ENCODE data around the gene ARHGAP6. TPM values are rescaled to one million over a fixed set of nuclear protein-coding genes. Genes with fewer than 3 reads are reported as not detected.

ARHGAP6 gene
- total and polyA plus RNA-seq, 2 donors (not counting 3 experiments of a cell fraction or from before 2014, with no cell fraction given): 0.69 to 0.83 TPM

GRCh38 chrX:11447418-11447817 lies 218.3 kb downstream of the ARHGAP6 start:
- H3K9me1 ChIP-seq (replicated peaks; ENCODE audit: control insufficient read depth, extremely low read depth, insufficient read depth, low read length): no peaks in the 10 kb centered on the region
- intact Hi-C loops (cut with micrococcal nuclease): no loop called here
- no peak overlapping the region for H3K27ac ChIP-seq (ENCODE audit: insufficient read depth, low read depth, low read length)
- TF ChIP-seq POLR2A (IDR thresholded peaks at IDR 0.05; ENCODE audit: low read depth, low read length) (no peak), EZH2 (IDR thresholded peaks at IDR 0.05; ENCODE audit: borderline replicate concordance, low read depth, low read length, severe bottlenecking) (no peak), JUN (IDR thresholded peaks at IDR 0.05; ENCODE audit: borderline replicate concordance, insufficient read depth, insufficient read length, low read depth) (no peak), FOS (IDR thresholded peaks at IDR 0.05; ENCODE audit: borderline replicate concordance, insufficient read depth, low read length) (no peak), POLR2AphosphoS5 (IDR thresholded peaks at IDR 0.05; ENCODE audit: insufficient read depth, low read depth, low read length) (no peak), GATA2 (IDR thresholded peaks at IDR 0.05; ENCODE audit: insufficient read depth, insufficient read length, low read depth, low read length) (no peak), MAX (IDR thresholded peaks at IDR 0.05; ENCODE audit: insufficient read depth, insufficient read length) (no peak), CTCF (IDR thresholded peaks at IDR 0.05; ENCODE audit: extremely low read depth in 1 of 2, insufficient read depth in 1 of 2, low read depth in 1 of 2, low read length in 2 of 2) (no peak), MYC (IDR thresholded peaks at IDR 0.05; ENCODE audit: low read depth, low read length) (no peak)
- H3K9ac ChIP-seq (replicated peaks; ENCODE audit: extremely low read depth, insufficient read depth, low read length): no peak overlapping the region
- no peaks in the 10 kb centered on the region for H3K9me3 ChIP-seq (replicated peaks; ENCODE audit: control insufficient read depth, insufficient read depth, low read length)
- BruUV-seq (replicated peaks): no TSS peak
- dilution Hi-C loops (cut with MboI; ENCODE audit: extremely low pct_ligation_motif_present, low sequenced_read_pairs): no loop called here
- no peaks in the 10 kb centered on the region for H4K20me1 ChIP-seq (replicated peaks; ENCODE audit: control insufficient read depth, extremely low read depth, insufficient read depth, low read length)
- POLR2A ChIA-PET: no interaction called here
- no peaks in the 10 kb centered on the region for H3K36me3 ChIP-seq (ENCODE audit: control insufficient read depth in 2 of 2, extremely low read depth in 1 of 2, insufficient read depth in 2 of 2, low read length in 2 of 2)
- CTCF ChIA-PET: no interaction called here
- FAIRE-seq (no peak), DNase-seq (ENCODE audit: low read depth, low spot score) (no peak)
- H2AFZ ChIP-seq (ENCODE audit: low read depth, low read length): no peak overlapping the region
- no peaks in the 10 kb centered on the region for H3K79me2 ChIP-seq (ENCODE audit: control insufficient read depth, insufficient read depth, low read length)
- no peak overlapping the region for H3K4me3 ChIP-seq (replicated peaks in 1 of 3; ENCODE audit: insufficient read depth in 1 of 3, low read depth in 1 of 3, low read length in 3 of 3)
- H3K4me1 ChIP-seq (ENCODE audit: control insufficient read depth, extremely low read depth, insufficient read depth, low read length): no peaks in the 10 kb centered on the region
- H3K27me3 ChIP-seq (ENCODE audit: control insufficient read depth in 2 of 2, insufficient read depth in 2 of 2, low read length in 2 of 2): no peaks in the 10 kb centered on the region
- no peak overlapping the region for H3K4me2 ChIP-seq (ENCODE audit: insufficient read depth, low read length)
